GM18526 (cell line): Measurements from ENCODE around the gene ZBTB17.

Source experiments
- POLR2A ChIP-seq: IDR thresholded peaks from 3 replicates; pipeline ENCODE4 v1.6.1; 2011; ENCODE audit not compliant: insufficient read length; ENCODE audit errors: extremely low read depth

ZBTB17 gene

GRCh38 chr1:16014509-16015482 lies 38.9 kb upstream of the ZBTB17 start:
- no peak for TF ChIP-seq POLR2A

GRCh38 chr1:16013908-16014258 lies 38.0 kb upstream of the ZBTB17 start:
- TF ChIP-seq POLR2A, result no peak

- TF ChIP-seq POLR2A, result no peak
Measured at GRCh38 chr1:16013220-16013907, 37.5 kb upstream of the ZBTB17 start.

- TF ChIP-seq POLR2A, result no peak
Measured at GRCh38 chr1:16012590-16013219, 36.8 kb upstream of the ZBTB17 start.

- no peak for TF ChIP-seq POLR2A
Measured at GRCh38 chr1:16011936-16012589, 36.2 kb upstream of the ZBTB17 start.

DNA sequence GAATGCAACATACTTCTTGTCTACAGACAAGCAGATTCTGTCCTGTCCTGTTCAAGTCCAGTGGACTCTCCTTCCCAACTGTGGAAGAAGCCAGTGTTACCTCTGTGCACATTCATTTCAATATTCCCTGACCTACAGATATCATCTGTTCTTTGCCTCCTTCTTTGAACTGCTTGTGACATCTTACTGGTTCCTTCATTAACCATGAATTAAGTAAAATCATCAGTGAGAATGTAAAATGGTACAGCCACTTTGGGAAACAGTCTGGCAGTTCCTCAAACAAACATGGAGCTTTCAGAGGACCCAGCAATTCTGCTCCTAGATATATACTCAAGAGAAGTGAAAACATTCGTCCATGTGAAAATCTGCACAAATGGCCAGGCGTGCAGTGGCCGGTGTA lies 34.9 kb upstream of the ZBTB17 start:
- TF ChIP-seq POLR2A, result no peak

DNA sequence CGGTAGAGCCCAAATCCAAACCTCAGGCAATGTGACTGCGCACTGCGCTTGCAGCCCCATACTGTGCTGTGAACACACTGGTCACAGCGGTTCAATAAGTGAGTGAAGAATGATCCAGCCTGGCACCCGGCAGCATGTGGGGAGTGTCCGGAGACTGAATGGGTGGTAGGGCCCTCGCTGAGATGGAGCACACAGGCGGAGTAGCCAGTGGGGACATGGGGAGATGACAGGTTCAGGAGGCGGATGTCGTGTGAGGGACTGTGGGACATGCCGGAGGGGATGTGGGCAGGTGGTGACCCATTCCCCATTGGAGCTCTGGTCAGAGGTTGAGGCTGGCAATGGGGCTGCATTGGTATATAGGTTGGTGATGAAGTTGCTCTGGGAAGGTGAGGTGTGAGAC lies 33.8 kb upstream of the ZBTB17 start:
- no peak for TF ChIP-seq POLR2A

DNA sequence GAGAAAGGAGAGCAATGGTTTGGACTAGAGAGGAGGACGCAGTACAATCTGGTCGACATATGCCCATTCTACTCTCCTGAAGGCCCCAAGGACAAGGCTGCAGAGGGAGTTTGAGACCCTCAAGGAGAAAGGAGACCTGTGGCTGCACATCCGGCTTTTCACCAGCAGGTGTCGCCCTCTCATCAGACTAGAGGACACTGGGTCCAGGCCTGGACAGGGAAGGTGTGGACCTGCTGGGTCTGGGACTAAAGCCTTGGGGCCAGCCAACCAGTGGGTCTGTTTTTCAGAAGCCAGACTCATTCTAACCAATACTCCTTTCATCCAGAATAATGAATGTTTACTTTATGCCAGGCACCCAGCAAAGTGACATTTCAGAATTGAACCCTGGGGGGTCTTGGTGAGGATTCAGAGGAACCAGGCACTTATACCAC lies 33.1 kb upstream of the ZBTB17 start:
- no peak for TF ChIP-seq POLR2A

DNA sequence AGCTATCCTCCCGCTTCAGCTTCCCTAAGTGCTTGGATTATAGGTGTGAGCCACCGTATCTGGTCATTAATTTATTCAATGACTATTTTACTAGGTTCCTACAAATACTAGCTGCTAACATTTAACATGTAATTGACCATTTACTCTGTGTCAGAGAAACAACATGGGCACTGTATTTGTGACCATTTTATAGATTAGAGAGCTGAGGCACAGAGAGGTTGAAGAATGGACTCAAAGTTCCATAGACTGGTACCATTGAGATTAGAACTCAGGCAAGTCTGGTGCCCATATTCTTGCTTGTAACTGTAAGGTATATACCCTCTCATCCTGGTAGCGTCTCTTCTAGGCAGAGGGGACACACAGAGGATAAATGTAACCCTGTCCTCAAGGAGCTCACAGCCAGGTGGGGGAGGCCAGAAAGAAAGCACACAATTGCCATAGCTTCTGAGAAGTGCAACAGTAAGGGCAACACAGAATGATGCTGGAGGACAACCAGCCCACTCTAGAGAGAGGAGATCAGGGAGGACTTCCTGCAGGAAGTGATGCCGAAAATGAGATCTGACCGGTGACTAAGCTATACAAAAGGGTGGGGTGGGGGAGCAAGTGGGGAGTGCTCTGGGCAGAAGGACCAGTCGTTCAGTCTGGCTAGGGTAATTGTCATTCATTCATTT lies 31.9 kb upstream of the ZBTB17 start:
- TF ChIP-seq POLR2A, result no peak

GRCh38 chr1:16006552-16007485 lies 30.9 kb upstream of the ZBTB17 start:
- no peak for TF ChIP-seq POLR2A

GRCh38 chr1:16006010-16006409 lies 30.1 kb upstream of the ZBTB17 start:
- no peak for TF ChIP-seq POLR2A

- TF ChIP-seq POLR2A, result no peak
Measured at GRCh38 chr1:16005597-16005996, 29.7 kb upstream of the ZBTB17 start.

GRCh38 chr1:15998929-15999328 lies 23.0 kb upstream of the ZBTB17 start:
- TF ChIP-seq POLR2A, result no peak
